ENCODE results near the gene GTF2F1. TPM values are rescaled to one million over a fixed set of nuclear protein-coding genes. Genes with fewer than 3 reads are reported as not detected.

Gene GTF2F1
- total RNA-seq, 1 donor from 2014 or later: 67.9 TPM

DNA sequence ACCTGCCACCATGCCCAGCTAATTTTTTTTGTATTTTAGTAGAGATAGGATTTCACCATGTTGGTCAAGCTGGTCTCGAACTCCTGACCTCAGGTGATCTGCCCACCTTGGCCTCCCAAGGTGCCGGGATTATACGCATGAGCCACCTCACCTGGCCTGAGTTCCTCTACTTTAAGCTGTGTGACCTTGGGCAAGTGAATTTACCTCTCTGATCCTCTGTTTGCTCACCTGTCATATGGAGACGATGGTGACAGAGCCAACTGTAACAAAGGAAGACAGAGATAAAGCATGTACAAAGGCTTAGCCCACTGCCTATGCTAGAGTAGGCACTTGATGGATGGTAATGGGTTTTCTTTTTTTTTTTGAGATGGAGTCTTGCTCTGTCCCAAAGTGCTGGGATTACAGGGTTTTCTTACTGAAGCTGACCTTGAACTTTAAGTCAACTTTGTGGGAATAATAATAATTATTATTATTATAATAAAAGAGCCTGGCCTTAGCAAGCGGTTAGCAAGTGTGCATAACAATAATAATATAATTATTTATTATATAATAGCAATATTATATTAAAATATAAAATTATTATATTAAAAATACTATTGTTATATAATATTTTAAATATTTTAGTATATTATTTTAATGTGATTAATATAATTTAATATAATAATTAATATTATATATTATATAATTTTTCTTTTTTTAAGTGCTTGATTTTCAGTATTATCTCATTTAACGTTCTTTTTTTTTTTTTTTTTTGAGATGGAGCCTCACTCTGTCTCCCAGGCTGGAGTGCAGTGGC is 58.3 kb downstream of the GTF2F1 start:
- Histone ChIP-seq H3K27me3 (no peaks in the 10 kb centered on the region), H3K4me3 (no peak overlapping the region), H3K36me3 (no peaks in the 10 kb centered on the region), H3K27ac (no peak overlapping the region), H3K4me1 (no peaks in the 10 kb centered on the region), H3K9me3 (no peaks in the 10 kb centered on the region)
- DNase-seq (ENCODE audit: low spot score in 2 of 2): no peak
- intact Hi-C loops (cut with DNase I): no loop called here
- TF ChIP-seq, protein P1, sequence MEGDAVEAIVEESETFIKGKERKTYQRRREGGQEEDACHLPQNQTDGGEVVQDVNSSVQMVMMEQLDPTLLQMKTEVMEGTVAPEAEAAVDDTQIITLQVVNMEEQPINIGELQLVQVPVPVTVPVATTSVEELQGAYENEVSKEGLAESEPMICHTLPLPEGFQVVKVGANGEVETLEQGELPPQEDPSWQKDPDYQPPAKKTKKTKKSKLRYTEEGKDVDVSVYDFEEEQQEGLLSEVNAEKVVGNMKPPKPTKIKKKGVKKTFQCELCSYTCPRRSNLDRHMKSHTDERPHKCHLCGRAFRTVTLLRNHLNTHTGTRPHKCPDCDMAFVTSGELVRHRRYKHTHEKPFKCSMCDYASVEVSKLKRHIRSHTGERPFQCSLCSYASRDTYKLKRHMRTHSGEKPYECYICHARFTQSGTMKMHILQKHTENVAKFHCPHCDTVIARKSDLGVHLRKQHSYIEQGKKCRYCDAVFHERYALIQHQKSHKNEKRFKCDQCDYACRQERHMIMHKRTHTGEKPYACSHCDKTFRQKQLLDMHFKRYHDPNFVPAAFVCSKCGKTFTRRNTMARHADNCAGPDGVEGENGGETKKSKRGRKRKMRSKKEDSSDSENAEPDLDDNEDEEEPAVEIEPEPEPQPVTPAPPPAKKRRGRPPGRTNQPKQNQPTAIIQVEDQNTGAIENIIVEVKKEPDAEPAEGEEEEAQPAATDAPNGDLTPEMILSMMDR (IDR thresholded peaks at IDR 0.05): no peak

DNA sequence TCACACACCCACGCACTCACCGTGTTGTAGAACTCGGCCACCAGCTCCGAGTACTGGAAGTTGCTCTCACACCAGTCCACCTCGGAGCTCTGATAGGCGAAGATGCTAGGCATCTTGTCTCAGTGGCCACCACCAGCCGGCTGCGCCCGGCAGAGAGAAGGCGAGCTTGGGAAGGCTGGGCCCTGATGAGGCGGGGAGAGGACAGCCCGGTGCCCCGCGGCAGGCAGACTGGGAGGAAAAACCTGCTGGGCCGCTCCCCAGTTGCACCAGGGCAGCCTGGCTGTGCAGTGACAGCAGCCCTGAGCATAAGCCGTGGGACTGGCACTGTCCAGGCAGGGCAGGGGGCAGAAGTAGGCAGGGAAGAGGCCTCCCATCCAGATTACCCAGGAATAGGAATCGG is 59.5 kb downstream of the GTF2F1 start, which contains the start of gene ACER1:
Gene ACER1 (minus strand): TSS at position 174 of the 400 bp plus-strand sequence. CDS start 61 bp downstream, at position 113.
- H3K27me3 ChIP-seq: no peaks in the 10 kb centered on the region
- intact Hi-C loops (cut with DNase I): no loop called here
- DNase-seq (ENCODE audit: low spot score in 2 of 2): no peak
- H3K4me3 ChIP-seq: no peak within 1 kb of the TSS
- H3K36me3 ChIP-seq: no peaks in the 10 kb centered on the region
- TF ChIP-seq, protein P1 (IDR thresholded peaks at IDR 0.05): no peak
- H3K27ac ChIP-seq: no peak within 1 kb of the TSS
- H3K9me3 ChIP-seq: no peaks in the 10 kb centered on the region
- H3K4me1 ChIP-seq: no peaks in the 10 kb centered on the region

Other genes starting within 250 kb of the GTF2F1 start
- gene MLLT1, start 113.2 kb downstream of the GTF2F1 start, total RNA-seq: 34.5 TPM
- not detected for gene ACER1, start 59.6 kb downstream of the GTF2F1 start, total RNA-seq
- 240 TPM for gene CLPP, start 31.6 kb downstream of the GTF2F1 start, total RNA-seq
- gene ALKBH7, start 20.4 kb downstream of the GTF2F1 start, total RNA-seq: 68.8 TPM
- not detected for gene PSPN, start 17.2 kb downstream of the GTF2F1 start, total RNA-seq
- gene KHSRP, start 31.6 kb upstream of the GTF2F1 start, total RNA-seq: 152 TPM
- not detected for gene SLC25A41, start 40.6 kb upstream of the GTF2F1 start, total RNA-seq
- 56.5 TPM for gene SLC25A23, start 66.6 kb upstream of the GTF2F1 start, total RNA-seq
- not detected for gene CRB3, start 71.1 kb upstream of the GTF2F1 start, total RNA-seq
- 24.4 TPM for gene DENND1C, start 88.6 kb upstream of the GTF2F1 start, total RNA-seq
- 0.75 TPM for gene TUBB4A, start 109.1 kb upstream of the GTF2F1 start, total RNA-seq
- gene TNFSF9, start 137.9 kb upstream of the GTF2F1 start, total RNA-seq: not detected
- not detected for gene CD70, start 198.0 kb upstream of the GTF2F1 start, total RNA-seq